GM12878 (cell line): ENCODE results near the gene LBH.

ENCODE experiments used
- ATF2 ChIP-seq: IDR thresholded peaks from 2 replicates; pipeline ENCODE4 v1.6.1; 2012; ENCODE audit warnings: low read length, inconsistent platforms
- CTCF ChIP-seq, 3 experiments: IDR thresholded peaks in 2 of 3; conservative IDR thresholded peaks in 1 of 3; 2 replicates each; pipeline ENCODE4 v1.5.1; 2011; ENCODE audit warnings: low read depth in 3 of 3, low read length in 3 of 3, mild to moderate bottlenecking in 3 of 3, control low read depth in 2 of 3, moderate library complexity in 2 of 3, inconsistent platforms in 1 of 3, mixed read lengths in 1 of 3; ENCODE audit not compliant: control insufficient read depth in 2 of 3, insufficient read depth in 1 of 3; ENCODE audit errors: extremely low read depth in 1 of 3
- POLR2A ChIP-seq: IDR thresholded peaks from 2 replicates; pipeline ENCODE4 v1.6.1; 2011; ENCODE audit warnings: low read depth, mild to moderate bottlenecking, low read length
- POLR2AphosphoS2 ChIP-seq: IDR thresholded peaks from 2 replicates; pipeline ENCODE4 v1.6.1; 2011; ENCODE audit warnings: low read depth, mild to moderate bottlenecking, low read length, improper control_type of control experiment, moderate library complexity
- STAT3 ChIP-seq: IDR thresholded peaks from 2 replicates; pipeline ENCODE4 v1.6.1; 2011; ENCODE audit warnings: low read depth, low read length, improper control_type of control experiment
- ZZZ3 ChIP-seq: IDR thresholded peaks from 2 replicates; pipeline ENCODE4 v1.6.1; 2011; ENCODE audit warnings: low read depth; ENCODE audit not compliant: control insufficient read depth, insufficient read length
- TF ChIP-seq, protein P1 (sequence below): fragments of 450-650 bp; IDR thresholded peaks from 2 replicates; pipeline ENCODE4 v1.6.1; 2018; ENCODE audit warnings: mild to moderate bottlenecking, low read depth, moderate library complexity; ENCODE audit not compliant: partially characterized antibody

GRCh38 chr2:30280596-30281434, 49.5 kb downstream of the LBH start:
- TF ChIP-seq POLR2A, result no peak
- no peak for TF ChIP-seq ZZZ3
- no peak for TF ChIP-seq POLR2AphosphoS2
- TF ChIP-seq, protein P1, sequence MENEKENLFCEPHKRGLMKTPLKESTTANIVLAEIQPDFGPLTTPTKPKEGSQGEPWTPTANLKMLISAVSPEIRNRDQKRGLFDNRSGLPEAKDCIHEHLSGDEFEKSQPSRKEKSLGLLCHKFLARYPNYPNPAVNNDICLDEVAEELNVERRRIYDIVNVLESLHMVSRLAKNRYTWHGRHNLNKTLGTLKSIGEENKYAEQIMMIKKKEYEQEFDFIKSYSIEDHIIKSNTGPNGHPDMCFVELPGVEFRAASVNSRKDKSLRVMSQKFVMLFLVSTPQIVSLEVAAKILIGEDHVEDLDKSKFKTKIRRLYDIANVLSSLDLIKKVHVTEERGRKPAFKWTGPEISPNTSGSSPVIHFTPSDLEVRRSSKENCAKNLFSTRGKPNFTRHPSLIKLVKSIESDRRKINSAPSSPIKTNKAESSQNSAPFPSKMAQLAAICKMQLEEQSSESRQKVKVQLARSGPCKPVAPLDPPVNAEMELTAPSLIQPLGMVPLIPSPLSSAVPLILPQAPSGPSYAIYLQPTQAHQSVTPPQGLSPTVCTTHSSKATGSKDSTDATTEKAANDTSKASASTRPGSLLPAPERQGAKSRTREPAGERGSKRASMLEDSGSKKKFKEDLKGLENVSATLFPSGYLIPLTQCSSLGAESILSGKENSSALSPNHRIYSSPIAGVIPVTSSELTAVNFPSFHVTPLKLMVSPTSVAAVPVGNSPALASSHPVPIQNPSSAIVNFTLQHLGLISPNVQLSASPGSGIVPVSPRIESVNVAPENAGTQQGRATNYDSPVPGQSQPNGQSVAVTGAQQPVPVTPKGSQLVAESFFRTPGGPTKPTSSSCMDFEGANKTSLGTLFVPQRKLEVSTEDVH, result no peak
- TF ChIP-seq CTCF (IDR thresholded peaks at IDR 0.05 in 2 of 3, conservative IDR thresholded peaks at IDR 0.05 in 1 of 3; ENCODE audit: control insufficient read depth in 2 of 3, extremely low read depth in 1 of 3, insufficient read depth in 1 of 3, low read depth in 3 of 3, low read length in 3 of 3), result no peak
- TF ChIP-seq STAT3, result no peak
- TF ChIP-seq ATF2, result no peak
